HepG2 (cell line): ENCODE data around the gene DPAGT1. TPM values are rescaled to one million over a fixed set of nuclear protein-coding genes. Genes with fewer than 3 reads are reported as not detected.

Experiments used
- KDM1A ChIP-seq: IDR thresholded peaks from 2 replicates; pipeline ENCODE4 v1.6.1; 2016; ENCODE audit warnings: missing compliant biosample characterization
- KDM5A ChIP-seq: fragments of 200-600 bp; sonication (generic); IDR thresholded peaks from 2 replicates; pipeline ENCODE4 v1.7.0; 2018; ENCODE audit warnings: antibody characterized with exemption, mild to moderate bottlenecking, low read length, borderline replicate concordance
- MLLT10 ChIP-seq: sonication (generic); formaldehyde crosslinking; IDR thresholded peaks from 2 replicates; pipeline ENCODE4 v1.4.0; 2020; ENCODE audit warnings: missing genetic modification reagents
- NKX3-1 ChIP-seq: sonication (generic); formaldehyde crosslinking; IDR thresholded peaks from 2 replicates; pipeline ENCODE4 v1.5.0; 2020; ENCODE audit warnings: missing genetic modification reagents
- PAWR ChIP-seq: sonication (generic); formaldehyde crosslinking; IDR thresholded peaks from 2 replicates; pipeline ENCODE4 v1.4.0; 2020; ENCODE audit warnings: missing genetic modification reagents, mild to moderate bottlenecking, borderline replicate concordance
- PHF8 ChIP-seq: sonication (generic); formaldehyde crosslinking; IDR thresholded peaks from 2 replicates; pipeline ENCODE4 v1.5.0; 2020; ENCODE audit warnings: missing genetic modification reagents
- ZFX ChIP-seq: sonication (generic); formaldehyde crosslinking; IDR thresholded peaks from 2 replicates; pipeline ENCODE4 v1.4.0; 2020; ENCODE audit warnings: mild to moderate bottlenecking, low read depth, missing genetic modification reagents, moderate library complexity
- ZFY ChIP-seq: sonication (generic); formaldehyde crosslinking; IDR thresholded peaks from 2 replicates; pipeline ENCODE4 v1.4.0; 2020; ENCODE audit warnings: missing genetic modification reagents
- ZNF777 ChIP-seq: sonication (generic); formaldehyde crosslinking; IDR thresholded peaks from 2 replicates; pipeline ENCODE4 v1.4.0; 2020; ENCODE audit warnings: missing genetic modification reagents
- ZNF788 ChIP-seq: sonication (generic); formaldehyde crosslinking; IDR thresholded peaks from 2 replicates; pipeline ENCODE4 v1.5.0; 2020; ENCODE audit warnings: mild to moderate bottlenecking, missing genetic modification reagents, borderline replicate concordance
- ZNF879 ChIP-seq: sonication (generic); formaldehyde crosslinking; IDR thresholded peaks from 2 replicates; pipeline ENCODE4 v1.8.1; 2023; ENCODE audit warnings: missing genetic modification reagents
- polyA plus RNA-seq, 8 experiments: library from polyadenylated mRNA; depleted of rRNA in 3 of 8; stranded (reverse) in 7 of 8; unstranded in 1 of 8; fragments of >200 nt; fragmentation: Illumina TruSeq in 4 of 8; extraction: Trizol in 4 of 8; gene quantifications; 2 replicates each; pipeline versions ENCODE4 v1.2.1 to v1.2.3, GENCODE V29; 2011 to 2016; ENCODE audit warnings: low read depth in 4 of 8, missing spikeins in 1 of 8, mixed read lengths in 1 of 8; ENCODE audit not compliant: insufficient read depth in 1 of 8
- total RNA-seq, 5 experiments: library from RNA; depleted of rRNA; stranded (reverse); fragments of >200 nt; fragmentation: Illumina TruSeq; extraction: Trizol; gene quantifications; 2 replicates each; pipeline ENCODE4 v1.2.3, GENCODE V29; 2016; ENCODE audit warnings: low read depth in 1 of 5
- TF ChIP-seq, protein P1 (sequence below): sonication (generic); formaldehyde crosslinking; IDR thresholded peaks from 2 replicates; pipeline ENCODE4 v1.4.0; 2020; ENCODE audit warnings: missing genetic modification reagents
- TF ChIP-seq, protein P2 (sequence below): sonication (generic); formaldehyde crosslinking; IDR thresholded peaks from 2 replicates; pipeline ENCODE4 v1.5.0; 2020; ENCODE audit warnings: missing genetic modification reagents
- TF ChIP-seq, protein P3 (sequence below): sonication (generic); formaldehyde crosslinking; IDR thresholded peaks from 2 replicates; pipeline ENCODE4 v1.4.0; 2020; ENCODE audit warnings: missing genetic modification reagents
- TF ChIP-seq, protein P4 (sequence below): sonication (generic); formaldehyde crosslinking; conservative IDR thresholded peaks from 2 replicates; pipeline ENCODE4 v1.8.1; 2023; ENCODE audit warnings: missing genetic modification reagents
- TF ChIP-seq, protein P5 (sequence below): sonication (generic); formaldehyde crosslinking; IDR thresholded peaks from 2 replicates; pipeline ENCODE4 v1.4.0; 2020; ENCODE audit warnings: mild to moderate bottlenecking, missing genetic modification reagents
- TF ChIP-seq, protein P6 (sequence below): IDR thresholded peaks from 2 replicates; pipeline ENCODE4 v1.6.1; 2016; ENCODE audit warnings: low read depth, control low read depth
- TF ChIP-seq, protein P7 (sequence below): sonication (generic); formaldehyde crosslinking; IDR thresholded peaks from 2 replicates; pipeline ENCODE4 v1.8.0; 2022; ENCODE audit warnings: mild to moderate bottlenecking, missing genetic modification reagents, borderline replicate concordance
- TF ChIP-seq, protein P8 (sequence below), 2 experiments: sonication (generic) in 1 of 2; formaldehyde crosslinking in 1 of 2; IDR thresholded peaks; 2 replicates each; pipeline versions ENCODE4 v1.4.0 to v1.6.1; 2018 to 2020; ENCODE audit warnings: missing genetic modification reagents in 2 of 2, borderline replicate concordance in 1 of 2, low read depth in 1 of 2, mild to moderate bottlenecking in 1 of 2, missing biosample characterization in 1 of 2

Gene DPAGT1
- total and polyA plus RNA-seq, 2 of the 13 experiments (the other 11 are each of a cell fraction or from before 2014, with no cell fraction given) = 37.6 to 70.7 TPM

DNA sequence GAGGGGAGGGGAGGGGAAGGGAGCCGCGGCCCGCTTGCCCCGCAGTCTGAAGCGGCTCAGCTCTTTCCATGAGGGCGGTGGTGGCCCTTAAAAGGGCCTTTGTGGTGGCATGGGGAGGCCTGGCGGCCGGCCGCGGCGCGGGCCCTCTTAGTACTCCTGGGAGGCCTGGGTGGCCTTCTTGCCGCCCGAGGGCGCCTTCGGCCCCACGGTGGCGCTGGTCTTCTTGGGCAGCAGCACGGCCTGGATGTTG is 6.9 kb downstream of the DPAGT1 start (continued):
- TF ChIP-seq, protein P1, sequence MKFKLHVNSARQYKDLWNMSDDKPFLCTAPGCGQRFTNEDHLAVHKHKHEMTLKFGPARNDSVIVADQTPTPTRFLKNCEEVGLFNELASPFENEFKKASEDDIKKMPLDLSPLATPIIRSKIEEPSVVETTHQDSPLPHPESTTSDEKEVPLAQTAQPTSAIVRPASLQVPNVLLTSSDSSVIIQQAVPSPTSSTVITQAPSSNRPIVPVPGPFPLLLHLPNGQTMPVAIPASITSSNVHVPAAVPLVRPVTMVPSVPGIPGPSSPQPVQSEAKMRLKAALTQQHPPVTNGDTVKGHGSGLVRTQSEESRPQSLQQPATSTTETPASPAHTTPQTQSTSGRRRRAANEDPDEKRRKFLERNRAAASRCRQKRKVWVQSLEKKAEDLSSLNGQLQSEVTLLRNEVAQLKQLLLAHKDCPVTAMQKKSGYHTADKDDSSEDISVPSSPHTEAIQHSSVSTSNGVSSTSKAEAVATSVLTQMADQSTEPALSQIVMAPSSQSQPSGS = no peak
- TF ChIP-seq, protein P2, sequence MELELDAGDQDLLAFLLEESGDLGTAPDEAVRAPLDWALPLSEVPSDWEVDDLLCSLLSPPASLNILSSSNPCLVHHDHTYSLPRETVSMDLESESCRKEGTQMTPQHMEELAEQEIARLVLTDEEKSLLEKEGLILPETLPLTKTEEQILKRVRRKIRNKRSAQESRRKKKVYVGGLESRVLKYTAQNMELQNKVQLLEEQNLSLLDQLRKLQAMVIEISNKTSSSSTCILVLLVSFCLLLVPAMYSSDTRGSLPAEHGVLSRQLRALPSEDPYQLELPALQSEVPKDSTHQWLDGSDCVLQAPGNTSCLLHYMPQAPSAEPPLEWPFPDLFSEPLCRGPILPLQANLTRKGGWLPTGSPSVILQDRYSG (CRISPR knock-in tag) = no peak
- TF ChIP-seq NKX3-1 (CRISPR knock-in tag) (no peak), KDM1A (CRISPR knock-in tag) (no peak), ZFX (CRISPR knock-in tag) (peak; percentile 91), ZNF879 (no peak), PAWR (CRISPR knock-in tag) (peak; percentile 65; the same call in 1 of the 2 replicates), KDM5A (no peak), PHF8 (peak; percentile 87), ZNF777 (CRISPR knock-in tag) (peak; percentile 16; the same call in 1 of the 2 replicates), ZNF788 (CRISPR knock-in tag) (0 out of 2 replicates have a peak, but pooled peaks have one; percentile 49), ZFY (CRISPR knock-in tag) (peak; percentile 91), MLLT10 (CRISPR knock-in tag) (no peak)
- TF ChIP-seq, protein P3, sequence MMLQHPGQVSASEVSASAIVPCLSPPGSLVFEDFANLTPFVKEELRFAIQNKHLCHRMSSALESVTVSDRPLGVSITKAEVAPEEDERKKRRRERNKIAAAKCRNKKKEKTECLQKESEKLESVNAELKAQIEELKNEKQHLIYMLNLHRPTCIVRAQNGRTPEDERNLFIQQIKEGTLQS (CRISPR knock-in tag) = no peak
- TF ChIP-seq, protein P4, sequence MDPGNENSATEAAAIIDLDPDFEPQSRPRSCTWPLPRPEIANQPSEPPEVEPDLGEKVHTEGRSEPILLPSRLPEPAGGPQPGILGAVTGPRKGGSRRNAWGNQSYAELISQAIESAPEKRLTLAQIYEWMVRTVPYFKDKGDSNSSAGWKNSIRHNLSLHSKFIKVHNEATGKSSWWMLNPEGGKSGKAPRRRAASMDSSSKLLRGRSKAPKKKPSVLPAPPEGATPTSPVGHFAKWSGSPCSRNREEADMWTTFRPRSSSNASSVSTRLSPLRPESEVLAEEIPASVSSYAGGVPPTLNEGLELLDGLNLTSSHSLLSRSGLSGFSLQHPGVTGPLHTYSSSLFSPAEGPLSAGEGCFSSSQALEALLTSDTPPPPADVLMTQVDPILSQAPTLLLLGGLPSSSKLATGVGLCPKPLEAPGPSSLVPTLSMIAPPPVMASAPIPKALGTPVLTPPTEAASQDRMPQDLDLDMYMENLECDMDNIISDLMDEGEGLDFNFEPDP (CRISPR knock-in tag) = no peak; the same call in 1 of the 2 replicates
- TF ChIP-seq, protein P5, sequence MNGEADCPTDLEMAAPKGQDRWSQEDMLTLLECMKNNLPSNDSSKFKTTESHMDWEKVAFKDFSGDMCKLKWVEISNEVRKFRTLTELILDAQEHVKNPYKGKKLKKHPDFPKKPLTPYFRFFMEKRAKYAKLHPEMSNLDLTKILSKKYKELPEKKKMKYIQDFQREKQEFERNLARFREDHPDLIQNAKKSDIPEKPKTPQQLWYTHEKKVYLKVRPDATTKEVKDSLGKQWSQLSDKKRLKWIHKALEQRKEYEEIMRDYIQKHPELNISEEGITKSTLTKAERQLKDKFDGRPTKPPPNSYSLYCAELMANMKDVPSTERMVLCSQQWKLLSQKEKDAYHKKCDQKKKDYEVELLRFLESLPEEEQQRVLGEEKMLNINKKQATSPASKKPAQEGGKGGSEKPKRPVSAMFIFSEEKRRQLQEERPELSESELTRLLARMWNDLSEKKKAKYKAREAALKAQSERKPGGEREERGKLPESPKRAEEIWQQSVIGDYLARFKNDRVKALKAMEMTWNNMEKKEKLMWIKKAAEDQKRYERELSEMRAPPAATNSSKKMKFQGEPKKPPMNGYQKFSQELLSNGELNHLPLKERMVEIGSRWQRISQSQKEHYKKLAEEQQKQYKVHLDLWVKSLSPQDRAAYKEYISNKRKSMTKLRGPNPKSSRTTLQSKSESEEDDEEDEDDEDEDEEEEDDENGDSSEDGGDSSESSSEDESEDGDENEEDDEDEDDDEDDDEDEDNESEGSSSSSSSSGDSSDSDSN (CRISPR knock-in tag) = peak; percentile 94; the same call in 1 of the 2 replicates
- TF ChIP-seq, protein P6, sequence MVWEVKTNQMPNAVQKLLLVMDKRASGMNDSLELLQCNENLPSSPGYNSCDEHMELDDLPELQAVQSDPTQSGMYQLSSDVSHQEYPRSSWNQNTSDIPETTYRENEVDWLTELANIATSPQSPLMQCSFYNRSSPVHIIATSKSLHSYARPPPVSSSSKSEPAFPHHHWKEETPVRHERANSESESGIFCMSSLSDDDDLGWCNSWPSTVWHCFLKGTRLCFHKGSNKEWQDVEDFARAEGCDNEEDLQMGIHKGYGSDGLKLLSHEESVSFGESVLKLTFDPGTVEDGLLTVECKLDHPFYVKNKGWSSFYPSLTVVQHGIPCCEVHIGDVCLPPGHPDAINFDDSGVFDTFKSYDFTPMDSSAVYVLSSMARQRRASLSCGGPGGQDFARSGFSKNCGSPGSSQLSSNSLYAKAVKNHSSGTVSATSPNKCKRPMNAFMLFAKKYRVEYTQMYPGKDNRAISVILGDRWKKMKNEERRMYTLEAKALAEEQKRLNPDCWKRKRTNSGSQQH (CRISPR knock-in tag) = 0 out of 2 replicates have a peak, but pooled peaks have one; percentile 64
- TF ChIP-seq, protein P7, sequence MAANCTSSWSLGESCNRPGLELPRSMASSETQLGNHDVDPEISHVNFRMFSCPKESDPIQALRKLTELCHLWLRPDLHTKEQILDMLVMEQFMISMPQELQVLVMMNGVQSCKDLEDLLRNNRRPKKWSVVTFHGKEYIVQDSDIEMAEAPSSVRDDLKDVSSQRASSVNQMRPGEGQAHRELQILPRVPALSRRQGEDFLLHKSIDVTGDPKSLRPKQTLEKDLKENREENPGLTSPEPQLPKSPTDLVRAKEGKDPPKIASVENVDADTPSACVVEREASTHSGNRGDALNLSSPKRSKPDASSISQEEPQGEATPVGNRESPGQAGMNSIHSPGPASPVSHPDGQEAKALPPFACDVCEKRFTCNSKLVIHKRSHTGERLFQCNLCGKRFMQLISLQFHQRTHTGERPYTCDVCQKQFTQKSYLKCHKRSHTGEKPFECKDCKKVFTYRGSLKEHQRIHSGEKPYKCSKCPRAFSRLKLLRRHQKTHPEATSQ (CRISPR knock-in tag) = no peak
- TF ChIP-seq, protein P8, sequence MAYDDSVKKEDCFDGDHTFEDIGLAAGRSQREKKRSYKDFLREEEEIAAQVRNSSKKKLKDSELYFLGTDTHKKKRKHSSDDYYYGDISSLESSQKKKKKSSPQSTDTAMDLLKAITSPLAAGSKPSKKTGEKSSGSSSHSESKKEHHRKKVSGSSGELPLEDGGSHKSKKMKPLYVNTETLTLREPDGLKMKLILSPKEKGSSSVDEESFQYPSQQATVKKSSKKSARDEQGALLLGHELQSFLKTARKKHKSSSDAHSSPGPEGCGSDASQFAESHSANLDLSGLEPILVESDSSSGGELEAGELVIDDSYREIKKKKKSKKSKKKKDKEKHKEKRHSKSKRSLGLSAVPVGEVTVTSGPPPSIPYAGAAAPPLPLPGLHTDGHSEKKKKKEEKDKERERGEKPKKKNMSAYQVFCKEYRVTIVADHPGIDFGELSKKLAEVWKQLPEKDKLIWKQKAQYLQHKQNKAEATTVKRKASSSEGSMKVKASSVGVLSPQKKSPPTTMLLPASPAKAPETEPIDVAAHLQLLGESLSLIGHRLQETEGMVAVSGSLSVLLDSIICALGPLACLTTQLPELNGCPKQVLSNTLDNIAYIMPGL (CRISPR knock-in tag; IDR thresholded peaks at IDR 0.05; ENCODE audit: borderline replicate concordance in 1 of 2, low read depth in 1 of 2) = peak; percentile 96 to 98; a peak in 2 of 4 replicates
